Stimulated activated CD4-positive, alpha-beta T cell treated with anti-CD3 and anti-CD28 coated beads, TNF-alpha, amount 100 ng/mL, for 24 hours (primary cell): Measurements from ENCODE around the gene MAP3K6.
A peak's percentile ranks its signal among the peaks of the same experiment; 100 is the strongest.

Experiments used
- DNase-seq, 3 experiments: peaks; one replicate each; pipeline ENCODE4 v3.0.0-alpha.2; 2020; ENCODE audit warnings: low read depth in 3 of 3

MAP3K6 gene

GRCh38 chr1:27377760-27378495 lies 11.2 kb upstream of the MAP3K6 start:
- DNase-seq: no peak

GRCh38 chr1:27374362-27375086 lies 7.8 kb upstream of the MAP3K6 start, which contains the start of gene FCN3:
Gene FCN3, minus strand, starts transcription at chr1:27374824. Its CDS starts 6 bp downstream, at chr1:27374818.
- no peak for DNase-seq

GRCh38 chr1:27372808-27373690 lies 6.3 kb upstream of the MAP3K6 start:
- DNase-seq: no peak

GRCh38 chr1:27372022-27372807 lies 5.5 kb upstream of the MAP3K6 start:
- DNase-seq: no peak

GRCh38 chr1:27368869-27369582 lies 2.3 kb upstream of the MAP3K6 start:
- no peak for DNase-seq

- DNase-seq: no peak
Observed at GRCh38 chr1:27367160-27367650, 444 bp upstream of the MAP3K6 start.

- peak in 2 of 3 experiments; percentile 55 to 86 for DNase-seq
Observed at GRCh38 chr1:27366113-27366410, 699 bp downstream of the MAP3K6 start.

- DNase-seq: peak; percentile 53 to 84 (median 67)
Observed at GRCh38 chr1:27365372-27366112, 1.2 kb downstream of the MAP3K6 start.

GRCh38 chr1:27364696-27365371 lies 1.9 kb downstream of the MAP3K6 start:
- no peak for DNase-seq

- no peak for DNase-seq
Observed at GRCh38 chr1:27363766-27364695, 2.7 kb downstream of the MAP3K6 start.

- no peak for DNase-seq
Observed at GRCh38 chr1:27361553-27361952, 5.2 kb downstream of the MAP3K6 start.

- DNase-seq: no peak
Observed at GRCh38 chr1:27361044-27361402, 5.7 kb downstream of the MAP3K6 start.

- DNase-seq: peak in 1 of 3 experiments; percentile 45
Observed at GRCh38 chr1:27360159-27361043, 6.4 kb downstream of the MAP3K6 start.

GRCh38 chr1:27359822-27360158 lies 7.0 kb downstream of the MAP3K6 start:
- no peak for DNase-seq

- DNase-seq: no peak
Observed at GRCh38 chr1:27358928-27359313, 7.8 kb downstream of the MAP3K6 start.

GRCh38 chr1:27358038-27358927 lies 8.5 kb downstream of the MAP3K6 start:
- DNase-seq: no peak
